ENCODE results near the gene XRCC5. TPM values are rescaled to one million over a fixed set of nuclear protein-coding genes. Genes with fewer than 3 reads are reported as not detected.
A peak's percentile ranks its signal among the peaks of the same experiment; 100 is the strongest.

XRCC5 gene
- total and polyA plus RNA-seq, 2 of the 8 experiments (the other 6 are each of a cell fraction or from before 2014, with no cell fraction given), result 308 to 644 TPM

GRCh38 chr2:216081487-216082116, 27.5 kb upstream of the XRCC5 start, which contains the start of the genes PECR and TMEM169:
TSS of gene PECR (minus strand) at chr2:216081809. CDS start at chr2:216081741, 68 bp downstream.
TSS of gene TMEM169 (plus strand) at chr2:216081919. CDS start at chr2:216095964, 14,045 bp downstream.
- CTCF ChIA-PET (ENCODE audit: partially characterized antibody), result interaction anchor here (0.8 to 3.9 kb wide), 7 partner anchors 8 to 60 kb away, joined by 3 to 18 read pairs (median 4); partner anchors contain the start of gene XRCC5
- H3K79me1 ChIP-seq (ENCODE audit: low read depth, low read length), result no peaks in the 10 kb centered on the region; the same call in 1 of the 2 replicates
- no peak within 1 kb of the TSS for H3K23ac ChIP-seq (ENCODE audit: insufficient read length)
- H3K14ac ChIP-seq (ENCODE audit: insufficient read length), result no peak within 1 kb of the TSS
- no peak within 1 kb of the TSS for H2AK5ac ChIP-seq (ENCODE audit: low read depth, low read length)
- peak within 1 kb of the TSS; percentile 69 to 81 (median 74) for H3K9ac ChIP-seq (replicated peaks in 1 of 4; ENCODE audit: extremely low read depth in 1 of 4, low read depth in 3 of 4, low read length in 3 of 4)
- H4K20me1 ChIP-seq (replicated peaks in 1 of 2; ENCODE audit: control insufficient read depth in 1 of 2, insufficient read depth in 2 of 2, low read length in 2 of 2), result peaks cover 0 to 1% of the 10 kb centered on the region in 2 experiments
- peak within 1 kb of the TSS; percentile 96 for H4K91ac ChIP-seq (replicated peaks; ENCODE audit: insufficient read length, low read length)
- DNase-seq (ENCODE audit: low read depth in 1 of 2, low spot score in 2 of 2) (peak in 1 of 2 experiments; percentile 91), FAIRE-seq (no peak)
- peaks cover 0 to 16% of the 10 kb centered on the region in 2 experiments; a peak in 1 of 4 replicates for H3K79me2 ChIP-seq (ENCODE audit: control insufficient read depth in 1 of 2, insufficient read depth in 2 of 2, low read length in 2 of 2)
- H3K56ac ChIP-seq (replicated peaks; ENCODE audit: insufficient read length, low read depth, low read length), result peak within 1 kb of the TSS; percentile 90
- peaks cover 3 to 15% (median 14%) of the 10 kb centered on the region in 4 experiments; a peak in 5 of 7 replicates for H3K4me1 ChIP-seq (replicated peaks in 1 of 4; ENCODE audit: control insufficient read depth in 3 of 4, insufficient read depth in 4 of 4, low read length in 3 of 4)
- POLR2A ChIA-PET (ENCODE audit: partially characterized antibody), result interaction anchor here (0.6 to 5.6 kb wide), 14 partner anchors 8 to 1964 kb away, joined by 3 to 73 read pairs (median 4); partner anchors contain the start of gene XRCC5
- H4K5ac ChIP-seq (ENCODE audit: insufficient read length, low read depth, low read length), result peak within 1 kb of the TSS; percentile 100
- peak within 1 kb of the TSS; percentile 80 for H2BK5ac ChIP-seq (ENCODE audit: low read depth, low read length)
- 2% methylated on average over 23 of the region's 44 CpGs; no CpG with 5 or more reads in 1 of the 2 experiments for WGBS, 2 experiments (ENCODE audit: extremely low coverage in 1 of 2, insufficient coverage in 1 of 2, insufficient read length in 1 of 2, insufficient replicate concordance in 2 of 2, low coverage in 1 of 2, low lambda C conversion rate in 2 of 2, missing lambda C conversion rate in 1 of 2)
- no peaks in the 10 kb centered on the region for H3K9me3 ChIP-seq (ENCODE audit: insufficient read depth in 2 of 2, low read depth in 1 of 2, low read length in 1 of 2)
- H2BK15ac ChIP-seq (ENCODE audit: low read length), result no peak within 1 kb of the TSS
- H3K36me3 ChIP-seq (ENCODE audit: control insufficient read depth in 2 of 4, insufficient read depth in 4 of 4, low read length in 3 of 4), result no peaks in the 10 kb centered on the region
- H3K27me3 ChIP-seq (replicated peaks in 1 of 4; ENCODE audit: control insufficient read depth in 3 of 4, extremely low read depth in 1 of 4, insufficient read depth in 3 of 4, low read length in 3 of 4), result no peaks in the 10 kb centered on the region
- H3K18ac ChIP-seq (ENCODE audit: extremely low read depth, low read length), result peak within 1 kb of the TSS; percentile 98
- peak within 1 kb of the TSS; percentile 93 for H3K4me2 ChIP-seq (ENCODE audit: insufficient read depth in 1 of 2, low read depth in 2 of 2, low read length in 2 of 2)
- H3K4ac ChIP-seq (replicated peaks; ENCODE audit: insufficient read length, low read depth, low read length), result peak within 1 kb of the TSS; percentile 91
- H3K4me3 ChIP-seq (ENCODE audit: extremely low read depth in 1 of 4, insufficient read depth in 2 of 4, low read depth in 3 of 4, low read length in 4 of 4), result peak within 1 kb of the TSS; percentile 53 to 92 (median 81)
- peak within 1 kb of the TSS; percentile 95 for H4K8ac ChIP-seq (ENCODE audit: extremely low read depth, insufficient read depth, low read length)
- H2BK20ac ChIP-seq (ENCODE audit: low read length), result no peak within 1 kb of the TSS
- H2BK120ac ChIP-seq (replicated peaks; ENCODE audit: low read depth, low read length), result peak within 1 kb of the TSS; percentile 83
- H3K23me2 ChIP-seq (ENCODE audit: low read depth, low read length), result peaks cover 7% of the 10 kb centered on the region
- H3K27ac ChIP-seq (ENCODE audit: low read depth, low read length), result peak within 1 kb of the TSS; percentile 37; the same call in 1 of the 2 replicates
- H2BK12ac ChIP-seq (ENCODE audit: low read depth, low read length), result peak within 1 kb of the TSS; percentile 77; the same call in 1 of the 2 replicates
- peak within 1 kb of the TSS; percentile 79 for H2AFZ ChIP-seq (ENCODE audit: low read length)
- peak; percentile 92 for TF ChIP-seq POLR2AphosphoS5 (IDR thresholded peaks at IDR 0.05; ENCODE audit: low read depth, low read length)
- TF ChIP-seq RXRA (IDR thresholded peaks at IDR 0.05; ENCODE audit: insufficient read depth, low read depth, low read length), result no peak
- peak; percentile 15 to 44; a peak in 2 of 4 replicates for TF ChIP-seq SIN3A (conservative IDR thresholded peaks at IDR 0.05 in 1 of 2, IDR thresholded peaks at IDR 0.05 in 1 of 2; ENCODE audit: low read depth in 1 of 2, low read length in 2 of 2)
- peak; percentile 41; the same call in 1 of the 2 replicates for TF ChIP-seq E2F6 (IDR thresholded peaks at IDR 0.05)
- no peak for TF ChIP-seq RNF2 (IDR thresholded peaks at IDR 0.05; ENCODE audit: borderline replicate concordance, low read depth, low read length, missing control alignments, poor library complexity, severe bottlenecking)
- no peak for TF ChIP-seq EP300 (IDR thresholded peaks at IDR 0.05; ENCODE audit: borderline replicate concordance in 1 of 2, low read depth in 2 of 2, low read length in 2 of 2)
- TF ChIP-seq TAF1 (IDR thresholded peaks at IDR 0.05; ENCODE audit: low read depth, low read length), result peak; percentile 86
- TF ChIP-seq JUN (IDR thresholded peaks at IDR 0.05; ENCODE audit: low read depth, low read length), result no peak
- TF ChIP-seq POLR2A (IDR thresholded peaks at IDR 0.05; ENCODE audit: control extremely low read depth in 1 of 2, low read depth in 2 of 2, low read length in 2 of 2), result peak; percentile 63 to 71
- no peak for TF ChIP-seq ZNF274 (IDR thresholded peaks at IDR 0.05; ENCODE audit: borderline replicate concordance, extremely low read depth, low read length)

Measured in H1 (cell line).